ENCODE data around the gene OOSP1. TPM values are rescaled to one million over a fixed set of nuclear protein-coding genes. Genes with fewer than 3 reads are reported as not detected.

Gene OOSP1
- polyA plus RNA-seq (2011; rRNA removed) (not detected in 2 replicates), polyA minus RNA-seq (2011; rRNA and poly(A)+ RNA removed) (not detected in 2 replicates)

- no peak for TF ChIP-seq CTCF (IDR thresholded peaks at IDR 0.05; ENCODE audit: low read depth, low read length)
- H3K9me3 ChIP-seq (ENCODE audit: control insufficient read depth, insufficient read depth, low read length): peaks cover 6% of the 10 kb centered on the region; the same call in 1 of the 2 replicates
- no peak for DNase-seq (ENCODE audit: low read depth, low spot score)
- no peak within 1 kb of the TSS for H3K4me3 ChIP-seq (ENCODE audit: low read depth, low read length)
- POLR2A ChIA-PET: no interaction called here
- CTCF ChIA-PET: no interaction called here
- no peak within 1 kb of the TSS for H3K27ac ChIP-seq (ENCODE audit: low read depth, low read length)
- no peaks in the 10 kb centered on the region for H3K27me3 ChIP-seq (ENCODE audit: control insufficient read depth, insufficient read depth, low read length)
These were observed at the start of gene OOSP1 for GRCh38 chr11:59938132-59938531. OOSP1 (plus strand) TSS chr11:59938432; CDS start chr11:59938455, 23 bp downstream.

- H3K4me3 ChIP-seq (ENCODE audit: low read depth, low read length): no peak overlapping the region
- POLR2A ChIA-PET: no interaction called here
- no peaks in the 10 kb centered on the region for H3K27me3 ChIP-seq (ENCODE audit: control insufficient read depth, insufficient read depth, low read length)
- no peak for DNase-seq (ENCODE audit: low read depth, low spot score)
- H3K27ac ChIP-seq (ENCODE audit: low read depth, low read length): no peak overlapping the region
- H3K9me3 ChIP-seq (ENCODE audit: control insufficient read depth, insufficient read depth, low read length): peaks cover 7% of the 10 kb centered on the region; the same call in 1 of the 2 replicates
- no peak for TF ChIP-seq CTCF (IDR thresholded peaks at IDR 0.05; ENCODE audit: low read depth, low read length)
- CTCF ChIA-PET: no interaction called here
These were observed 46.5 kb upstream of the OOSP1 start for GRCh38 chr11:59891781-59892181.

GRCh38 chr11:59894616-59895015 is 43.6 kb upstream of the OOSP1 start:
- no peak for DNase-seq (ENCODE audit: low read depth, low spot score)
- Histone ChIP-seq H3K4me3 (ENCODE audit: low read depth, low read length) (no peak overlapping the region), H3K27me3 (ENCODE audit: control insufficient read depth, insufficient read depth, low read length) (no peaks in the 10 kb centered on the region), H3K27ac (ENCODE audit: low read depth, low read length) (no peak overlapping the region), H3K9me3 (ENCODE audit: control insufficient read depth, insufficient read depth, low read length) (peaks cover 14% of the 10 kb centered on the region)
- ChIA-PET POLR2A (no interaction called here), CTCF (interaction anchor here (1.0 kb wide), 1 partner anchor 25 kb away, joined by 3 read pairs; no protein-coding TSS in a partner anchor)
- TF ChIP-seq CTCF (IDR thresholded peaks at IDR 0.05; ENCODE audit: low read depth, low read length): no peak

GRCh38 chr11:59898046-59898445 is 40.2 kb upstream of the OOSP1 start:
- Histone ChIP-seq H3K27me3 (ENCODE audit: control insufficient read depth, insufficient read depth, low read length) (no peaks in the 10 kb centered on the region), H3K4me3 (ENCODE audit: low read depth, low read length) (no peak overlapping the region), H3K27ac (ENCODE audit: low read depth, low read length) (no peak overlapping the region), H3K9me3 (ENCODE audit: control insufficient read depth, insufficient read depth, low read length) (peaks cover 11% of the 10 kb centered on the region)
- ChIA-PET CTCF (no interaction called here), POLR2A (no interaction called here)
- TF ChIP-seq CTCF (IDR thresholded peaks at IDR 0.05; ENCODE audit: low read depth, low read length): no peak
- no peak for DNase-seq (ENCODE audit: low read depth, low spot score)

- TF ChIP-seq CTCF (IDR thresholded peaks at IDR 0.05; ENCODE audit: low read depth, low read length): no peak
- no peak overlapping the region for H3K4me3 ChIP-seq (ENCODE audit: low read depth, low read length)
- no peak for DNase-seq (ENCODE audit: low read depth, low spot score)
- no peak overlapping the region for H3K27ac ChIP-seq (ENCODE audit: low read depth, low read length)
- ChIA-PET POLR2A (no interaction called here), CTCF (no interaction called here)
- H3K9me3 ChIP-seq (ENCODE audit: control insufficient read depth, insufficient read depth, low read length): peaks cover 11% of the 10 kb centered on the region
- H3K27me3 ChIP-seq (ENCODE audit: control insufficient read depth, insufficient read depth, low read length): no peaks in the 10 kb centered on the region
These were observed 39.6 kb upstream of the OOSP1 start for GRCh38 chr11:59898650-59899049.

All from AG04450 (cell line).